Stimulated activated CD4-positive, alpha-beta T cell treated with anti-CD3 and anti-CD28 coated beads, Interleukin-4, amount 100 ng/mL, for 1 hour (primary cell): Measurements from ENCODE around the gene FAM227B.
"Not testable (repeated sequence)": the region's sequence is repeated elsewhere in the genome, so short reads cannot be mapped to it uniquely, and the experiment has no call there.

Source experiments
- DNase-seq: peaks from one replicate; pipeline ENCODE4 v3.0.0-alpha.2; 2020

Gene FAM227B

GRCh38 chr15:49606594-49606993 lies 14.0 kb downstream of the FAM227B start:
- no peak for DNase-seq

GRCh38 chr15:49605588-49605987 lies 15.0 kb downstream of the FAM227B start:
- no peak for DNase-seq

GRCh38 chr15:49604625-49605409 lies 15.8 kb downstream of the FAM227B start:
- DNase-seq, result no peak

GRCh38 chr15:49592829-49593316 lies 27.7 kb downstream of the FAM227B start:
- DNase-seq, result not testable (repeated sequence)

- DNase-seq, result no peak
Observed at GRCh38 chr15:49589030-49589429, 31.6 kb downstream of the FAM227B start.

GRCh38 chr15:49573421-49573820 lies 47.2 kb downstream of the FAM227B start:
- no peak for DNase-seq

GRCh38 chr15:49570672-49571071 lies 49.9 kb downstream of the FAM227B start:
- DNase-seq, result no peak

GRCh38 chr15:49570174-49570573 lies 50.4 kb downstream of the FAM227B start:
- DNase-seq, result no peak

GRCh38 chr15:49560045-49560444 lies 60.6 kb downstream of the FAM227B start:
- no peak for DNase-seq

GRCh38 chr15:49558929-49559328 lies 61.7 kb downstream of the FAM227B start:
- DNase-seq, result no peak

GRCh38 chr15:49556437-49556836 lies 64.2 kb downstream of the FAM227B start:
- DNase-seq, result no peak

GRCh38 chr15:49550342-49550741 lies 70.3 kb downstream of the FAM227B start:
- DNase-seq, result not testable (repeated sequence)

GRCh38 chr15:49538520-49538919 lies 82.1 kb downstream of the FAM227B start:
- no peak for DNase-seq

- DNase-seq, result no peak
Observed at GRCh38 chr15:49530092-49530491, 90.5 kb downstream of the FAM227B start.

GRCh38 chr15:49528289-49528688 lies 92.3 kb downstream of the FAM227B start:
- DNase-seq, result no peak

- DNase-seq, result no peak
Observed at GRCh38 chr15:49521802-49522201, 98.8 kb downstream of the FAM227B start.

GRCh38 chr15:49512739-49513138 lies 107.9 kb downstream of the FAM227B start:
- DNase-seq, result not testable (repeated sequence)

GRCh38 chr15:49507261-49507660 lies 113.4 kb downstream of the FAM227B start:
- no peak for DNase-seq

- no peak for DNase-seq
Observed at GRCh38 chr15:49506341-49506740, 114.3 kb downstream of the FAM227B start.

GRCh38 chr15:49501586-49501985 lies 119.0 kb downstream of the FAM227B start:
- DNase-seq, result no peak

- no peak for DNase-seq
Observed at GRCh38 chr15:49495993-49496753, 124.4 kb downstream of the FAM227B start.

GRCh38 chr15:49494842-49495241 lies 125.8 kb downstream of the FAM227B start:
- DNase-seq, result no peak

- DNase-seq, result no peak
Observed at GRCh38 chr15:49492830-49493229, 127.8 kb downstream of the FAM227B start.

- no peak for DNase-seq
Observed at GRCh38 chr15:49492151-49492550, 128.5 kb downstream of the FAM227B start.
